HPDE6-E6E7 (cell line): ENCODE results near the gene FPR1.
"Not testable (repeated sequence)": the region's sequence is repeated elsewhere in the genome, so short reads cannot be mapped to it uniquely, and the experiment has no call there.

Experiments
- DNase-seq: peaks from one replicate; pipeline ENCODE4 v3.0.0; 2011; ENCODE audit warnings: missing footprints; ENCODE audit errors: extremely low spot score

Gene FPR1

DNA sequence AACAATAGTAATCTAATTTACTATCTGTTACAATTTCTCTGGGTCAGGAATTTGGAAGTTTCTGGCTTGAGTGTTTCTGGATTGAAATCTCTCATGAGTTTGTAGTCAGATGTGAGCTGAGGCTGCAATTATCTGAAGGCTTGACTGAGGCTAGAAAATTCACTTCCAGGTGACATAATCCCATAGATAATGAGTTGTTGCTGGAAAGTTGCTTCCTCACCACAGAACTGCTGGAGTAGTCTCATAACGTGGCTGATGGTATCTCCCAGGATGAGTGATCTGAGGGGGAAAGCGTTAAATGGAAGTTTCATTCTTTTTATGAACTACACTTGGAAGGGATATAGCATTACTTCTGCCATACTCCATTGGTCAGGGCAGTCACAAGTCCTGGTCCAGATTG lies 28.0 kb upstream of the FPR1 start:
- DNase-seq, result no peak

DNA sequence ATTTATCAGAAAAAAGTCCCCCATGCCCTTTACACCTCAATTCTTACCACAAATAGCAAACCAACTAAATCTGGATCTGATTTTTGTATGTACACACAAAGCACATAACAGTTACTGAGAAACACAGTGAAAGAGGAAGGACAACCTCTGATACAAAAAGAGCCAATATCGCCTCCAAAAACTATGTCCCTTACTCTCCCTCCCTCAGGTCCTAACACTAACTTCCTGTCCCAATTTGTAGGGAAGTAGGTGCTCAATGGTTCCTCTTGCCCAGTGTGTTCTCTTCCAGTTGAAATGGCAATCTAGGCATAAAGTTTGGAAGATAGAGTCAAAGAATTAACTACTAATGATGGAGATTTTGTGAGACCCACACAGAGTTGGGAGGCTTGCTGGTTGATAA lies 27.5 kb upstream of the FPR1 start:
- DNase-seq, result no peak

DNA sequence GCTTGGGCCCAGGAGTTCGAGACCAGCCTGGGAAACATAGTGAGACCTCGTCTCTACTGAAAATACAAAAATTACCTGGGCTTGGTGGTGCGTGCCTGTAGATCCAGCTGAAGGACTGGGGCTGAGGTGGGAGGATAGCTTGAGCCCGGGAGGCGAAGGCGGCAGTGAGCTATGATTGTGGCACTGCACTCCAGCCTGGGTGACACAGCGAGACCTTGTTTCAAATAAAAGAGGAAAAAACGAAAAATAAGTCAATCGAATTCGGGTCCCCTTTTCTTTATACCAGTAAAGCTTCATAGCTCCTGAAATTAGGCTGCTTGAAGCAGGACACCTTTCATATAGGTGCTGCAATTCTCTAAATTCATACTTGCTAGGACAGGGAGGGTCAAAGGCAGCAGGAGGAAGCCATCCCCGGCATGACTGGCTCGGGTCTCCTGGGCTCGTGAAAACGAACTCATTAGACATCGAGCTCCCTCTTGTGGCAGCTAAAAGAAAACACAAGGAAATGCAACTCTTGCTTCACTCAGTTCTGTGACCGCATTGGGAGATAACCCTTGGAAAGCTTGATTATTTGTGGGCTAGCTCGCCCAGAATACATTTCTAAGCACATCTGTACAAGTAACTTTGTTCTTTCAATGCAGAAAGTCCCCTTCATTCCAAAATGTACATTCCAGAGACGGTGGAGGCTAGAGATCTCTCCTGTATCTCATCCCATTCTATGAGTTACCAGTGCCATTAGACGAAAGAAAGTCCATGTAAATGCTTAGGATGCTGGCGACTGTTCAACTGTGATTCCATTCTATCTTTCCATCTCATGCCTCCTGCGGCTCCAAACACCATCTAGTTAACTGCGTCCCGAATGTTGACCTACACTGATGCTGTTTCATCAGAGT lies 26.1 kb upstream of the FPR1 start:
- peak; percentile 46 for DNase-seq

DNA sequence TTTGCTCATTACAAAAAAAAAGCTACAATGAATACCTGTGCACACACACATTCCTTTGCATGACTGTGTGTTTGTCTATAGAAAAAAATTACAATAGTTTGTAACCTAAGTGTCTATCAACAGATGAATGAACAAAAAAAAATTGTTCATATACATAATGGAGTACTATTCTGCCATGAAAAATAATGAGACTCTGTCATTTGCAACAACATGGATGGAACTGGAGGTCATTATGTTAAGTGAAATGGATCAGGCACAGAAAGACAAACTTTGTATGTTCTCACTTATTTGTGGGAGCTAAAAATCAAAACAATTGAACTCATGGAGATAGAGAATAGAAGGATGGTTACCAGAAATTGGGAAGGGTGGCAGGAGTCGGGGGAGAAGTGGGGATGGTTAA lies 24.9 kb upstream of the FPR1 start:
- DNase-seq, result not testable (repeated sequence)

DNA sequence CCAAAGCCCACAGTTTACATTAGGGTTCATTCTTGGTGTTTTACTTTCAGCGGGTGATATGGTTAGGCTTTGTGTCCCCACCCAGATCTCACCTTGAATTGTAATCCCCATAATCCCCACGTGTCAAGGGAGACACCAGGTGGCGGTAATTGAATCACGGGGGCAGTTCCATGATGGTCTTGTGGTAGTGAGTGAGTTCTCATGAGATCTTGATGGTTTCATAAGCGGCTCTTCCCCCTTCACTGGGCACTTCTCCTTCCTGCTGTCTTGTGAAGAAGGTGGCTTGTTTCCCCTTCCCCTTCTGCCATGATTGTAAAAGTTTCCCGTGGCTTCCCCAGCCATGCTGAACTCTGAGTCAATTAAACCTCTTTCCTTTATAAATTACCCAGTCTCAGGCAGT lies 21.3 kb upstream of the FPR1 start:
- no peak for DNase-seq

DNA sequence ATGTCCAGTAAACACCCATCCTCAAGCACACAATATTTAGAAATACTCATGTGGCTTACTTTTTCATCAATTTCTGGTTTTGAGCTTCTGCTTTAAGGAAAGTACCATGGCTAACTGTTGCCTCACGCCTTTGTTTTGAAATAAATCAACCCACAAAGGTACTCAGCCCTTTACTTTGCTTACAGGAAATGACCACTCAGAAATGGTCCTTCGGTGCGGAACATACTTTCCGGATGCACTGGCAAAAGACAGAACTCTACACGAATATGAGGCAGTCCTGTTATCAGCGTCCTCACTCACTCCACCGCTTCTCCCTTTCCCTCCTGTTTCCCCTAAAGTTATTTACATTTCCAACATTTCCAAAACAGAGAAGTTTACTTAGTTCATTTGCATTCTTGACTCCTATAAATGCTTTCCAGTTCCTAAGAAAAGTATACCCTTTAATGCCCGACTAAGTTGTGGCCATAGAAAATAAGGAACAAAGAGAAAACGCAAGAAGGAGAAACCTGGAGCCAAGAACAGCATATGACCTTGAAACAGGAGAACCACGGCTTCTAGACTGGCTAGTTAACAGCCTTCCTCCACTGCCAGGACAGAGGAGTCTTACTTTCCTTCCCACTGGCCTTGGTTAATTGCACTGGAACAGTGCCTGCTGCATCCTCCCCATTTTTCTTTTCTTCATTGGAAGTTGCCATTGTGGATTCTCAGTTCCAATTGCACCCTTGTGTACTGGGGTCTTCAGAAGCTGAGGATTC lies 19.9 kb upstream of the FPR1 start:
- no peak for DNase-seq

DNA sequence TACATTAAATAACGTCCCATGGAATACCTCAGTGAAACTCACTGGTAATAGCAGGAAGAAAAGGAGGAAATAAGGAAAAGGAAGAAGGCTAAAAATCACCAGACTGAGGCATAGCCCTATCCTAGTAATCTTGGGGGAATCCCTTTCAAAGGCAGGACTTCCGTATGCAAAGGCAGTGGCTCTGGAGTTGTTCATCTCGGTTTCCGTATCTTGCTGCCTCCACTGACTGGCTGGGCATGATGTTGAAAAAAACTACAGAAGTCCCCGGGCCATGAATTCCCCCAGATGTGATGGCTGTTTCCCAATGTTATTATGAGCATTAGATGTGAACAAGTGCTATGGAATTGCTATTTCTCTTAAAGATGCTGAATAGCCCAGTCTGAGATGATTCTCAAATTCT lies 14.8 kb upstream of the FPR1 start:
- no peak for DNase-seq

DNA sequence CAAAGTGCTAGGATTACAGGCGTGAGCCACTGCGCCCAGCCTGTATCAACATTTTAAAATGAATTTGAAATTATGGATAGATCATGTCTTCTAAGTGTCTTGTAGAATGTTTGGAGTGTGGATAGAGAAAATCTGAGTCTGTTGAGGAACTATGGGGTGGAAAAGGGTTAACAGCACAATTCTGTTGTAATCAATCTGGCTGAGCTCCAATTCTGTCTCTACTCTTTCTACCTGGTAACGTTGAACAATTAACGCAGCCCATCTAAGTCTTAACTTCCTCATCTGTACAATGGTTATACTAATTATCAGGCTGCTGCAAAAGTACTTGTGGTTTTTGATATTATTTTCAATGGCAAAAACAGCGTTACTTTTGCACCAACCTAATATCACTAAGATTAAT lies 13.4 kb upstream of the FPR1 start:
- no peak for DNase-seq

DNA sequence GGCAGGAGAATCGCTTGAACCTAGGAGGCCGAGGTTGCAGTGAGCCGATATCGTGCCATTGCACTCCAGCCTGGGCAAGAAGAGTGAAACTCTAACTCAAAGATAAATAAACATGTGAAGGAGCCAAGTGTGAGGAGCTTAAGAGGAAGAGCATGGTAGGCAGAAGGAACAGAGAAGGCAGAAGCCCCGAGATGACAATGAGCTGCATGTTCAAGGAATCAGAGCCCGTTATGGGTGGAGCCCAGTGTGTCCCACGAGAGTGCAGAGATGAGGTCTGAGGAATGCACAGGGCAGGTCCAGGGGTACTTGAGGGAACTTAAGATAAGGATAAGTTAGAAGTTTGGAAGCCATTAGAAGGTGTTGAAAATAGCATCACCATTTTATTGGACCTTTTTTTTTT lies 10.0 kb upstream of the FPR1 start:
- no peak for DNase-seq

DNA sequence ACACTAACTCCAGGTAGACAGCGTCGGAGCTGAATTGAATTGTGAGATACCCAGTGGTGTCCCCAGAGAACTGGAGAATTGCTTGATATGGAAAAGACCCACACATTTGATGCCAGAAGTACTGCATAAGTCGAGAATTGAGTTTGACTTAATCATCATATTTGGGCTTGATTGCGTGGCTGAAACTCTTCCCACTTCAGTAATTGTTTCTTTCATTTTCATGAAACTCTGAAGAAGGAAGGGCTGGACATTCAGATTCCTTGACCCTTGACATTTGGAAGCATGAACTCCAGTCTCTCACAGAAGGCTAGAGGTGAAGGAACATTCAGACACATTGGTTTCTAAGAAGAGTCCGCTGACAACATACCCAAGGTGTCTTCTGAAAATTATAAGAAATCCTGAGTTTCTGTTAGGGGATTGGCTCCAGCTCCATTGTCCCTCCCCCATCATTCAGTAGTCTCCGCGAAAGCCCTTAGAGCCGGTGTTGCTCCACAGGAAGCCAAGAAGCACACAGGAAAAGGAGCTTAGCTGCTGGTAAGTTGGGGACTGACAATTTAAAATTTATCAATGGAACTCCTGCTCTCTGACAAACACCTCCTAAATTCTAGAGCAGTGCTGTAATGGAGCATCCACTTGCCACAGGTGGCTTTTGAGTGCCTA lies 9.1 kb upstream of the FPR1 start, which contains the start of gene FPR2:
TSS of gene FPR2 (plus strand) at position 484 of the 660 bp plus-strand sequence. CDS start 7,479 bp downstream, outside the sequence.
- no peak for DNase-seq

DNA sequence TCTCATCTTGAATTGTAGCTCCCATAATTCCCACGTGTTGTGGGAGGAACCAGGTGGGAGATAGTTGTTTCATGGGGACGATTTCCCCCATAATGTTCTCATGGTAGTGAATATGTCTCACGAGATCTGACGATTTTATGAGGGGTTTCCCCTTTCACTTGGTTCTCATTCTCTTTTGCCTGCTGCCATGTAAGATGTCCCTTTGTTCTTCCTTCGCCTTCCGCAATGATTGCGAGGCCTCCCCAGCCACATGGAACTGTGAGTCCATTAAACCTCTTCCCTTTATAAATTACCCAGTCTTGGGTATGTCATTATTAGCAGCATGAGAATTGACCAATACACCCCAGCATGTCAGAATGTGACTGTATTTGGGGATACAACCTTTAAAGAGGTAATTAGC lies 3.9 kb upstream of the FPR1 start:
- no peak for DNase-seq

DNA sequence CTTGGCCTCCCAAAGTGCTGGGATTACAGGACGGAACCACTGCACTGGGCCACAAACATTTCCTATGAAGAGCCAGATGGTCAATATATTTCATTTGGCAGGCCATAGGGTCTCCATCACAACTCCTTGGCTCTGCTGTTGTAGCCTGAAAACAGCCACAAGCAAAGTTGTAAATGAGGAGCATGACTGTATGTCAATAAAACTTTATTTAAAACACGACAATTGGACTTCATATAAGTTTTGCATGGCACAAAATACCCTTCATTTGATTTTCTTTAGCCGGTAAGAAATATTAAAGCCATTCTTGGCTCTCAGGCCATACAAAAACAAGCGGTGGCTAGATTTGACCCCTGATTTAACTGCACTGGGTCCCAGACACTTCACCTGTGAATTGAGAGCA lies 3.1 kb upstream of the FPR1 start:
- DNase-seq, result no peak

DNA sequence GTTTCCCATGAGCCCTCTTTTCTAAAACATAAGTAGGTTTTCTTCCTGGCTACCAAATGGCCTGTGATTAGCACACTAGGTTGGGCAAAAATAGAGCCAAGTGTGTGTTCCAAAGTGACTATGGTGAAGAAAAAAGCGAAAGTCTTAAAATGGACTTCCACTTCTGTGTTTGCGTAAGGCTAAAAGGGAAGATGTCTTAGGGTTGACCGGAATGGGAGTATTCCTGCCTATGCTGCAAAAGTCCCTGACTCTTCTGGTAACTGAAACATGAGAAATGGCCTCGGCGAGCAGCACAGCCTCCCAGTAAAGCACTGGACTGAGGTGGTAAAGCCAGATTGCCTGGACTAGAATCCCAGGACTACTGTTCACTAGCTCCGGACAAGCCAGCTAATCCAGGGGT lies 2.4 kb upstream of the FPR1 start:
- no peak for DNase-seq

DNA sequence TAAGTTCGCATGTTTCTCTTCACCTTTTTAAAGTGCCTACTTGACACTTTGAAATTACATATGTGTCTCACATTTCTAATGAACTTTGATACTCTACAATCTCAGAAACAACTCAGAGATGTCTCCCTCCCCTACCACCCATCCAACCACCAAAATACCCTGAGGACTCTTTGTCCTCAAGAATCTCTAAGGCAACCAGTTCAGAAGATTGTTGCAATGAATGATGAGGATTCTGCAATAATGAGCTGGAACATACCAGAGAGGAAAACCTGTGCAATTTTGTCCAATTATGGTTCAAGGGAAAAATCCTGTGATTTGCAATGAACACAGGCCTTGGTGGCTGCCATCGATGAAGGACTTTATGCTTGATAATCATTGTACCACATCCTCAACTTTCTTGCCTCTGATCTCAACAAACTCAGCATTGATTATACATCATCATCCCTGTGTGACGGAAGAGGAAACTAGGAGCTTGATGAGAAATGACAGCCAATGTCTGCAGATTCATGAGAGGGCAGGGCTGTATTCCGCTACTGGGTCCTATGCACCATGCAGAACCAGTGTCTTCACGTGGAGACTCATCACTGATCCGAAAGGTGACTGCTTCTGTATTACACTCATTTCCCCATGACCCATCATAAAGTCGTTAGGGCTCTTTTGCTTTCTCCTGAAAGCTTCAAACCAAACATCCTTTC lies 1.1 kb downstream of the FPR1 start:
- no peak for DNase-seq

DNA sequence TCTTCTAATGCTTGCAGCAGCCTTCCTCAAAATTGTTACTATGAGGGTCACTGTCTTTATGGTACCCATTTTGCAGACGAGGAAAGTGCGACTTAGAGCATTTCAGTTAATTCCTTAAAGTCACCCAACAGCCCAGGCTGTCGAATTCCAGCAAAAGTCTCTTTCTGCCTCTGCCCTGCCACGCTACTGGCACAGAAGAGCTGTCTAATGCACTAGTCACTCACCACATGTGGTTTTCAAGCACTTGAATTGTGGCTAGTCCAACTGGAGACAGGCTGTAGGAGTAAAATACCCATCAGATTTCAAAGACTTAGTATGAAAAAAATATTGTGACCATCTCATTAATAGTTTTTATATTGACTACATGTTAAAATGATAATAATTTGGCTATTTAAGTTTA lies 1.7 kb downstream of the FPR1 start:
- no peak for DNase-seq

DNA sequence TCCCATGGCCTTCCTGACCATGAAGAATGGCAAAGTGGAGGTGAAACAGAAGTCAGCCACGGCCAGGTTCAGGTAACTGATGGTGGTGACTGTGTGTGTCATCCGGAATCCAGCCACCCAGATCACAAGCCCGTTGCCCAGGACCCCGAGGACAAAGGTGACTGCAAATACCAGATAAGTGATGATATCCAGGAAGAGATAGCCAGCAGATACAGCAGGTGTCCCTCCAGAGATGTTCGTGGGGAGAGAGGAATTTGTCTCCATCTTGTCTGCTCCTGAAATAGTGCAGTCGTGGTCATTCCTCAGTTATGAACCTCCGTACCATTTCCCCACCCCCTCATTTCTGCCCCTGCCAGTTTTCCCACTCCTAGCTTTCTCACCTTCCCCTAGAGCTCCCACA lies 4.9 kb downstream of the FPR1 start:
- no peak for DNase-seq

DNA sequence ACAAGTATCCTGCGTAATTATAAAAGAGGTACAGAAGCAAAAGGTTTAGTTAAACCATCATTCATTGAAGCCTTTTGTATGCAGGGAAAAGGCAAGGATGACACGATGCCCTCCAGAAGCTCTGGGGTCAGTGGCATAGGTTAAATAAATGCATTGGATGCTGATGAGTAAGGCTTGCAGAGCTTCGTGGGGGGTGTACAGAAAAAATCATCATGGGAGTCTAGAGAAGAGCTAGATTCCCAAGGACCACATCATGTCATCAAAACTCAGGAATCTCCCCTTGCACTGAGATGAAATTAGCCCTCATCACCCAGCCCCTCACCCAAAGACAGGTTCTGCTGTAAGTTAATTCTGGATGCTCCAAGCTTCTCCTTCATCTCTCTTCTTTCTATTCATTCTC lies 8.3 kb downstream of the FPR1 start:
- DNase-seq, result no peak

DNA sequence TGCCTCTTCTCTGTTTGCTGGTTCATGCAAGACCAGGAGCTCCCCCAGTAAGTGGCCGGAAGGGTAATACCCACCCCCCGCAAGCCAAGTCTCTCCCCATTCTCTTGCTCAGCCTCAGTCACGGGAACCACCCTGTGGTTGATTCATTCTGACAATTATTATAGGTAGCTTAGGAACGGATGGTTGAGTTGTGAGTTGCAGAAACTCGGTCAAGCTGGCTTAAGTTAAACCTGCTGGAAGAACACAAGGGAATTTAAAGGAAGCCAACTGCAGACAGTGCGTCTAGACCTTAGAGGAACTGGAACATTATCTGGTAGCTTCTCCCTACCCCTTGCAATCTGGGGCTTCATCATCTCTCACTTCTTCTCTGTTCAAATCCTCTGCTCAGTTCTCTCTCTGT lies 8.9 kb downstream of the FPR1 start:
- DNase-seq, result no peak

DNA sequence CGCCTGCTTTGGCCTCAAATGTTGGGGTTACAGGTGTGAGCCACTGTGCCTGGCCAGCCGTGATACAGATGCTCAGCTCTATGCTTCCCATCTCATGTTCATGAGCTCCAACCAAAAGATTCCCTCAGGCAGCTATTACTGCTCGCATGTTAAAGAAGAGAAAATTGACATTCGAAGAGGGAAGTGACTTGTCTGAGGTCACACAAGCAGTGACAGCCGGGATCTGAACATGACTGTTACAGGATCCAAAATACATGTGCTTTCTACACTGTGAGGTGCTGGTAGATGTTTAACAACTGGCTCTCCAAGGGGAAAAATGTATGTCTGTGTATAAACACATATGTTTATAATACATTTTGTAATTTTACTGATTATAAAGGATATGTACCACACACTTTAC lies 11.3 kb downstream of the FPR1 start:
- no peak for DNase-seq

DNA sequence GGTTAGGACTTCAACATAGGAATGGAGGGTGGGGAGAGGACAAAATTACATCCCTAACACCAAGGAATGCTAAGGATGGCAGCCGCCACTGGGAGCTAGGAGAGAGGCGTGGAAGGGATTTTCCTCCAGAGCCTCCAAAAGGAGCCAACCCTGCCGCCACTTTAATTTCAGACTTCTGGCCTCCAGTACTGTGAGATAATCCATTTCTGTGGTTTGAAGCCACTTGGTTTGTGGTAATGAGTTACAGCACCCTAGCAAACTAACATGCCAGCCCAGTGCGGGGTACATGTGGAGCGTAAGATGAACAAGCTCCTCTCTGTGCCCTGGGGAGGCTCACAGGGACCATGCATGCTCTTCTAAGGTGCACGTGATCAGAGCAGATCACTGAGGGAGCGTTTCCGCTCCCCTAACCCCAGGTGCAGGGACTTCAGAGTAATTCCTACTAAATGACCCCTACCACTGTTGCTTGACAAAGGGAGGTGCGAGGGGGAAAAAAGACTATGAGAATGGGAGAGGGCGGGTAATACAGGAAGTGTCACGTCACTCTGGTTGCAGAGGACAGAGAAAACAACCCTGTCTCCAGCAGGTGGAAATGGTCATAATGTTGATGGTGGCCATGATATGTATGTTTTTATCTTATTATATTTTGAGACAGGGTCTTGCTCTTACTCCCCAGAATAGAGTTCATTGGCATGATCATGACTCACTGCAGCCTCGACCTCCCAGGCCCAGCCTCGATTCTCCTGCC lies 12.0 kb downstream of the FPR1 start:
- DNase-seq, result no peak

DNA sequence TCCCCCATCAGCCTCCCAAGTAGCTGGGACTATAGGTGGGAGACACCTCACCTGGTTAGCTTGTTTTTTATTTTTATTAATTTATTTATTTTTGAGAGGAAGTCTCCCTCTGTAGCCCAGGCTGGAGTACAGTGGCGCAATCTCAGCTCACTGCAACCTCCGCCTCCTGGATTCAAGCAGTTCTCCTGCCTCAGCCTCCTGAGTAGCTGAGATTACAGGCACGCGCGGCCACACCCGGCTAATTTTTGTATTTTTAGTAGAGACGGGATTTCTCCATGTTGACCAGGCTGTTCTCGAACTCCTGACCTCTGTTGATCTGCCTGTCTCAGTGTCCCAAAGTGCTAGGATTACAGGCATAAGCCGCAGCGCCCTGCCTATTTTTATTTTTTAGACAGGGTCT lies 13.2 kb downstream of the FPR1 start:
- not testable (repeated sequence) for DNase-seq
